Coronary artery (tissue), 2 donors: ENCODE data around the gene MAP3K10.

Source experiments
- DNase-seq: peaks from one replicate; pipeline ENCODE4 v3.0.0-alpha.2; 2017; ENCODE audit warnings: low spot score
- H3K27ac ChIP-seq, 2 donors: fragments of 200-600 bp; sonication (generic); one replicate each; pipeline ENCODE4 v1.5.1; 2016 to 2019
- H3K4me3 ChIP-seq: fragments of 200-600 bp; sonication (generic); 2 replicates; pipeline ENCODE4 v1.5.1; 2016; ENCODE audit warnings: mild to moderate bottlenecking, moderate library complexity
- TF ChIP-seq, protein P1 (sequence below): fragments of 200-600 bp; sonication (generic); IDR thresholded peaks from one replicate; pipeline ENCODE4 v1.5.1; 2019; ENCODE audit warnings: antibody characterized with exemption

Gene MAP3K10

DNA sequence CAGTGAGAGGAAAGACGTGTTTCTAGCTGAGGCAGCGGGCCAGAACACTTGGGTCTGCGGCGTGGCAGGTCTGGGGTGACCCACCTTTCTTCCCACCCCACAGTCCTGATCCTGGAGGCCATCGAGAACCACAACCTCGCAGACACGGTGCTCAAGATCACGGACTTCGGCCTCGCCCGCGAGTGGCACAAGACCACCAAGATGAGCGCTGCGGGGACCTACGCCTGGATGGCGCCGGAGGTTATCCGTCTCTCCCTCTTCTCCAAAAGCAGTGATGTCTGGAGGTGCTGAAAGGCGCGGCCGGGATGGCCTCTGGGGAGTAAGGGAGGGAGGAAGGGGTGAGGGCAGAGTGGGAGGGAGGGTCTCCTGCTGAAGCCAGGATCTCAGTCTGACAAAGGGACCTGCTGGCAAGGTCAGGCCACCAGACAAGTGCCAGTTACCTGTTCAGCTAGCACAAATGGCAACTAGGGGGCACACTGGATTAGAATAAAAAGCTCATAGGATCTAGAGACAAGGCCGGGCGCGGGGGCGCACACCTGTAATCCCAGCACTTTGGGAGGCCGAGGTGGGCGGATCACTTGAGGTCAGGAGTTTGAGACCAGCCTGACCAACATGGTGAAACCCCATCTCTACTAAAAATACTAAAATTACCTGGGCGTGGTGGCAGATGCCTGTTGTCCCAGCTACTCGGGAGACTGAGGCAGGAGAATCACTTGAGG is 7.2 kb downstream of the MAP3K10 start:
- no peak for DNase-seq

DNA sequence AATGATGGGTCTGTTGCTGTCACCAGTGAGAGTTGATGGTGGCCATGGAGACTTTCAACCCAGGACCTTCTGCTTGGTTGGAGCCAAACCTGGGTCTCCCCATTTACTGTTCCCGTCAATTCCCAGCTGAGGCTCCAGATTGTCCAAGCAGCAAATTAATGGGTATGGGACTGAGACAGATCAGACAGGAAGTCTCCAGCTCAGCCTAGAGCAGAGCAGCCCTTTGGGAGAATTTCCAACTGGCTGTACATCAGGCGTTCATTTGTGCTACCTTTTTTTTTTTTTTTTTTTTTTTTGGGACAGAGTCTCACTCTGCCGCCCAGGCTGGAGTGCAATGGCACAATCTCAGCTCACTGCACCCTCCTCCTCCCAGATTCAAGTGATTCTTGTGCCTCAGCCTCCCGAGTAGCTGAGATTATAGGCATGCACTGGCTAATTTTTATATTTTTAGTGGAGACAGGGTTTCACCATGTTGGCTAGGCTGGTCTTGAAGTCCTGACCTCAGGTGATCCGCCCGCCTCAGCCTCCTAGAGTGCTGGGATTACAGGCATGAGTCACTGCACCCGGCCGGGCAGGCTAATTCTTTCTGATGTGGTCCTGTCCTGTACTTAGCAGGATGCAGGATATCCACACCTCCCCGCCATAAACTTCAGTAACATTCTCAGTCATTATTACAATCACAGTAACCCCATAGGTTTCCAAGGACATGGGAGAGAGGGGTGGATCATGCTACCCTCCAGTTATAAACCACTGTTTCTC is 9.3 kb downstream of the MAP3K10 start:
- no peak for DNase-seq
- Histone ChIP-seq H3K27ac (no peak overlapping the region), H3K4me3 (no peak overlapping the region)
- TF ChIP-seq, protein P1, sequence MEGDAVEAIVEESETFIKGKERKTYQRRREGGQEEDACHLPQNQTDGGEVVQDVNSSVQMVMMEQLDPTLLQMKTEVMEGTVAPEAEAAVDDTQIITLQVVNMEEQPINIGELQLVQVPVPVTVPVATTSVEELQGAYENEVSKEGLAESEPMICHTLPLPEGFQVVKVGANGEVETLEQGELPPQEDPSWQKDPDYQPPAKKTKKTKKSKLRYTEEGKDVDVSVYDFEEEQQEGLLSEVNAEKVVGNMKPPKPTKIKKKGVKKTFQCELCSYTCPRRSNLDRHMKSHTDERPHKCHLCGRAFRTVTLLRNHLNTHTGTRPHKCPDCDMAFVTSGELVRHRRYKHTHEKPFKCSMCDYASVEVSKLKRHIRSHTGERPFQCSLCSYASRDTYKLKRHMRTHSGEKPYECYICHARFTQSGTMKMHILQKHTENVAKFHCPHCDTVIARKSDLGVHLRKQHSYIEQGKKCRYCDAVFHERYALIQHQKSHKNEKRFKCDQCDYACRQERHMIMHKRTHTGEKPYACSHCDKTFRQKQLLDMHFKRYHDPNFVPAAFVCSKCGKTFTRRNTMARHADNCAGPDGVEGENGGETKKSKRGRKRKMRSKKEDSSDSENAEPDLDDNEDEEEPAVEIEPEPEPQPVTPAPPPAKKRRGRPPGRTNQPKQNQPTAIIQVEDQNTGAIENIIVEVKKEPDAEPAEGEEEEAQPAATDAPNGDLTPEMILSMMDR, result no peak

More for the DNA sequence above, 7.2 kb downstream of the MAP3K10 start:
- TF ChIP-seq, protein P1, result no peak
- no peak overlapping the region for H3K4me3 ChIP-seq
- H3K27ac ChIP-seq, result no peak overlapping the region

DNA sequence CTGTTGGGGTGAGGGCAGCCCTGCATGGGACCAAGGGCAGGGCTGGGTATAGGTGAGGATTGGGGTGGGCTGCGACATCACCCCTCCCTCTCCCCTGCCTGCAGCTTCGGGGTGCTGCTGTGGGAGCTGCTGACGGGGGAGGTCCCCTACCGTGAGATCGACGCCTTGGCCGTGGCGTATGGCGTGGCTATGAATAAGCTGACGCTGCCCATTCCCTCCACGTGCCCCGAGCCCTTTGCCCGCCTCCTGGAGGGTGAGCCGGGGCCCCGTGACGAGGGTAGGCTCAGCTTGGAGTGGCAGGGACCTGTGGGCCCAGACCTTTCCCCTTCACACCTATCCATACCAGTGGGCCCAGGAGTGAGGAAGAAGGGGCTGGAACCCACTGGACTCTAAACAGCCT is 13.2 kb downstream of the MAP3K10 start:
- Histone ChIP-seq H3K4me3 (no peak overlapping the region), H3K27ac (no peak overlapping the region)
- DNase-seq, result no peak
- TF ChIP-seq, protein P1, result no peak

DNA sequence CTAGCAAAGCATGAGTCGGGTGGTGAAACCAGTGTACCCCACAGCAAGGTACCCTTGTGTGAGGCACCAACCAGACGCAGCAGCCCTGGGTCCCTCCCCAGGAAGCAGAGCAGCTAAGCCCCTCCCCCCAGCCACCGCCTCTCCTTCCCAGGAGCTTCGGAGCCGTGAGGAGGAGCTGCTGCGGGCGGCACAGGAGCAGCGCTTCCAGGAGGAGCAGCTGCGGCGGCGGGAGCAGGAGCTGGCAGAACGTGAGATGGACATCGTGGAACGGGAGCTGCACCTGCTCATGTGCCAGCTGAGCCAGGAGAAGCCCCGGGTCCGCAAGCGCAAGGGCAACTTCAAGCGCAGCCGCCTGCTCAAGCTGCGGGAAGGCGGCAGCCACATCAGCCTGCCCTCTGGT is 14.5 kb downstream of the MAP3K10 start:
- TF ChIP-seq, protein P1, result no peak
- no peak overlapping the region for H3K4me3 ChIP-seq
- H3K27ac ChIP-seq, result no peak overlapping the region

DNA sequence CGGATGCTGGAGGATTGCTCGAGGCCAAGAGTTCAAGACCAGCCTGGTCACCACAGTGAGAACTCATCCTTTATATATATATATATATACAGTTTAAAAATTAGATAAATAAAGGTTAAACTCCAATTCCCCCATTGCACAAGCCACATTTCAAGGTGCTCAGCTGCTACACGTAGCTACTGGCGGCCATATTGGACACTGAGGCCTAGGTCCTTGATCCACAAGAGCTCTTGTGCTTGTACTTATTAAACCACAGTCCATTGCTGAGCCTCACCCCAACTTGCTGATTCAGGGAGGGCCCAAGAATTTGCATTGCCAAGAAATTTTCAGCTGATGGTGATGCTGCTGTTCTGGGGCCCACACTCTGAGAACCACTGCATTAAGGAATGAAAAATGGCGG is 17.4 kb downstream of the MAP3K10 start:
- TF ChIP-seq, protein P1, result no peak
- no peak overlapping the region for H3K4me3 ChIP-seq
- no peak for DNase-seq
- no peak overlapping the region for H3K27ac ChIP-seq

More for the DNA sequence above, 14.5 kb downstream of the MAP3K10 start:
- DNase-seq, result no peak

DNA sequence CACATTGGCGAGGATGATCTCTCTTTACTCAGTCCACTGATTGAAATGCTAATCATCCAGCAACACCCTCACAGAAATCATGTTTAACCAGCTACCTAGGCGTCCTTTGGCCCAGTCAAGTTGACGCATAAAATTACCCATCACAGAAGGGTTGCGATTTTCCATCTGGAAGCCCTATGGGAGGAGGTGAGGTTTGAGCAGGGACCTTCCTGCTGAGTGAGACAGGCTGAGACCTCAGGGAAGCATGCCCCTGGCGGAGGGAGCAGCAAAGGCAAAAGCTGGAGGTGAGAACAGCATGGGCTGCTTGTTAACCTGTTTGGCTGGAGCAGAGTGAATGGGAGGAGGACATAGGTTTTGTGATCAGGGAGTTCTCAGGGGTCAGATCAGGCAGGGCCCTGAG is 19.7 kb downstream of the MAP3K10 start:
- Histone ChIP-seq H3K27ac (no peak overlapping the region), H3K4me3 (no peak overlapping the region)
- no peak for DNase-seq
- TF ChIP-seq, protein P1, result no peak
